ENCODE measurements around the gene ENDOU.
A peak's percentile ranks its signal among the peaks of the same experiment; 100 is the strongest.

The ENDOU gene

DNA sequence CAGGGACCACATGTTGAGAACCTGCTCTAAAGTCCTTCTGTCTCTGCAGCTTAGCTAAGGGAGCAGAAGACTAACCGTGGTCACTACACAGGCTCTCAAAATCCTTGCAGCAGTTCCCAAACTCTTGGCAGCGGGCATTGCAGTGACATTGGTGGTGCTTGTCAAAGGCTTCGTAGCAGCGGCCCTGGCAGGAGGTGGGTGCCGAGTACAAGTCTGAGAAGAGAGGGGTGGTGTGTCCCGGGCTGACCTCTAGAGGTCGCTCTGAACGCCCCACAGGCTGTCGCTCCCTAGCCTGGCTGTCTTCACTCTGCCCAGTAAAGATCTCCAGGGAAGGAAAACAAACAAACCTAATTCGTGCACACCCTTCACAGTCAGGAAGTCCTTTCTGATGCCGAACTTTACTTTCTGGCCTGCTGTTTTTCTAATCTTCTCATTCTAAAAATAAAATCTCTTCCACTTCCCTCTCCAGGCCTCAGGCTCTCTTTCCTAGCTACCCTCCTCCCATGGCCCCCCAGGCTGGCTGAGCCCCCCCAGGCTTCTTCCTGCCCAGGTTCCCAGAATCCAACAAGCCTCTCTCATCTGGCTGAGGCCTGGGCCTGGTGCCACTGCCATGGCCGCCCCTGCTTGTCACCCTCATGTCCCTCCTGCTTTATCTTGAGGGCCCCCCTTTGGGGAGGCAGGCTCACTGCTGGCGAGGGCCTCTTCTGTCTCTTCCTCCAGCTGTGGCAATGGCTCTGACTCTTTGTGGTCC lies 7.7 kb downstream of the ENDOU start:
- peak; percentile 69 to 80 (median 72) for DNase-seq

- DNase-seq: no peak
Observed at GRCh38 chr12:47717046-47717442, 8.2 kb downstream of the ENDOU start.

DNA sequence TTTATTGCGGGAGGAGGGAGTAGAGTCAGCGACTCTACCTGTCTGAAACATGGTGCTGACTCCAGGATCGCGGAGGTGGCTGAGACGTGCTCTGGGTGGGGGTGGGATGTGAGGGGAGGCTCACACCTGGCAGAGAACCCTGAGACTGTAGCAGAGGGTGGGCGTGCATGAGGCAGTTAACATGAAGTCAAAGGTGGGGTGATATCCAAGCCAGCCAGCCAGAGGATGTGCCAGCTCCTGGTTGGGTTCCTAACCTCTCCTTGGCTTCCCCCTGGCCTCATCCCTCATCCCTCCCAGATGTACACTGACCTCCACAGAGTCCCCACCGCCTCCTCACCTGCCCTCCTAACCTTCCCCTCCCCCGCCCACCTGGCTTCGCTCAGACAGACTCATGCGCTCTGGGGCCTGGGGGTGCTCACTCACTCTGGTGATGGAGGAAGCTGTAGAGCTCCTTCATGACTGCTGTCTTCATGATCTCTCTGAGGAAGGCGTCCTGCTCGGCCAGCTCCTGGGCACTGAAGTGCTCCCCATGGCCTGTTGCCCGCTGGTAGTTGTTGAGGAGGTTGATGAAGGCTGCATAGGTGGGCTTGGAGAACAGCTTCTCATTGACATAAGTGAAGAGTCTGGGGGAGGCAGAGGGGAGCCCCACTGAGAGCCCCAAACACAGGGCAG lies 9.3 kb downstream of the ENDOU start:
- DNase-seq: no peak

DNA sequence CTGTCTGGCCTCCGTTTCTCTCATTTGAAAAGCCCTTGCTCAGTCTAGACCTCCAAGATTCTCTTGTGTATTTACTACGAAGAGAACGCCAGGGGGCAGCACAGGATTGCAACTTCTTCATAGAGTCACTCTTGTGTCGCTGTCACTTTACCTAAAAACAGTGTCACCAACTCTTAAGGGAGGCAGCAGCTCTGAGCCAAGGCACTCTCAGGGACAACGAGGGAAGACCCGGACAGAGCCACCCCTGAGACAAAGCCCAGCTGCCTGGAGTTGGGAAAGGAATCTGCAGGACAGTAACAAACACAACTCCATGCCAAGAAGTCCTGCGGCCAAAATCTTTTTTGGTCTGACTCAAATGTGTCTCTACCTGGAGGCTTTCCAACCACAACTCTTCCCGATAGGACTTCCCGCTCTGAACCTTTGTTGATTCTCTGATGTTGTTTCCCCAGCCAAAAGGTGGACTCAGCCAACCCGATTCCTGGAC lies 9.9 kb downstream of the ENDOU start:
- DNase-seq: peak; percentile 90 to 93 (median 92)

GRCh38 chr12:47714826-47715386 lies 10.4 kb downstream of the ENDOU start:
- peak; percentile 82 to 92 (median 90) for DNase-seq

DNA sequence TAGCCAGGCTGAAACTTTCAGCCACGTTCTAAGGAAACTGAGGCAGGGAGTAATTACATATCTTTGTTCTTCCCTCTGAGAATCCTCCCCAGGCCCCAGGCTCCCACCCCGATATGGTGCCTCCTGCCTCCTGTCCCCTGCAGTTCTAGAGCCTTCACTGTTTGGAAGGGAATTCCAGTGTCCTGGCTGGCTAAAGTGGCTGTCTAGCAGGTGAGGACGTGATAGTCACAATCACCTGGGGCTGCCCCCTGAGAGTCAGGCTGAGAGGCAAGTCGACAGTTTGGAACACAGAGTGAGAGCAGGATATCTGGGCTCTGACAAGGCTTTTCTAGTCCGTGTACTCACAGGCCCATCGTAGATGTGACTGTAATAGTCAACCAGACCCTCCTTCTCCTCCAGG lies 13.1 kb downstream of the ENDOU start:
- no peak for DNase-seq

DNA sequence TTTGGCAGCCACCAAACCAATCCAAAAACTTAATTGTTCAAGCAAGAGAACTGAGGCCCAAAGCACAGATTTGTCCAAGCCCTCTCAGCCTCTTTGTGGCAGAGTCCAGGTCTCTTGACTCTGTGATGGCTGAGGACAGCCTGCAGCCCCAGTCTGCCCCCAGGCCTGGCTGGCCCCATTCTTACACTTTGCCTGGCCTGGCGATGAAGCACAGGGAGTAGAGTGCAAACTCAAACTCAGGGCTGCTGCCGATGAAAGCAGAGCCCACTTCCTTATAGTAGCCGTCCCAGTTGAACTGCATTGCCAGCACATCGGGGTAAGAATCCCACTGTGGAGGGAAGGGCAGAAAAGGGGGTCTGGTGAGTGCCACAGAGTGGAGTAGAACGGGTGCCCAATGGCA lies 13.8 kb downstream of the ENDOU start:
- no peak for DNase-seq

DNA sequence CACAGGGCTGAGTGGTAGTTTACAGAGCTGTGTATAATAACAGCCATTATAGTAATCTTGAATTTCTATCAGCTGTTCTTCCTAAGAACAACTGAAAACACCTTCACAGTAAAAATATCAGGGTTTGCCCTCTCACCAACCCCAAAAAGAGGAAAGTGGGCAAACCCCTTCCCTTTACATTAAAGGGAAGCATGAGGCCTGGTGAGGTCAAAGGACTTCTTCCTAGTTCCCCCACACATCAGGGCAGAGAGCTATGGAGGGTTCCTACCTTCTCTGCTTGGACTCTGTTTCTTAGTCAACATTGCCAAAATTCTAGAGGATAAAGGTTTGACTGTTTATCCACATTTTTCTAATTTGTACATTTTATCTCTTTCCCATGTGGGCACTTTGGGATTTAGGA lies 15.0 kb downstream of the ENDOU start:
- peak; percentile 67 to 75 (median 70) for DNase-seq

- DNase-seq: no peak
Observed at GRCh38 chr12:47709671-47710070, 15.6 kb downstream of the ENDOU start.

- DNase-seq: no peak
Observed at GRCh38 chr12:47709237-47709636, 16.1 kb downstream of the ENDOU start.

GRCh38 chr12:47707905-47708543 lies 17.3 kb downstream of the ENDOU start:
- no peak for DNase-seq

DNA sequence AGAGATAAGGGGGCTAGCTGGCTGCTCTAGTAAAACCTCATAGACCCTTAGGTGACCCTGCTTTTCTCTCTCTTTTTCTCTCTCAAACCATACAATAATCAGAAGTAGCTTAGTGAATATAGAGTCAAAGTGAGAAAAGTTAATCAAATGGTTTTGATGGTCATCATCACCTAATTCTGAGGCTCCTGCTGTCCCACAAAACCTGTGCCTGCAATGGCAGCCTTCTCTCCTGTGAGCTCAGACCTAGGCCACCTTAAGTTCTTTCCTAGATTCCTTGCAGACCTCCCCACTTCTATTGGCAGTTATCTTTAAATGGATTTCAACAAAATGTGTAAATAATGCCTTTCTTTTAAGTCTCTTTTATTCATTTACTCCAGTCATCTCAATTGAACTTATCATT lies 17.9 kb downstream of the ENDOU start:
- DNase-seq: no peak

DNA sequence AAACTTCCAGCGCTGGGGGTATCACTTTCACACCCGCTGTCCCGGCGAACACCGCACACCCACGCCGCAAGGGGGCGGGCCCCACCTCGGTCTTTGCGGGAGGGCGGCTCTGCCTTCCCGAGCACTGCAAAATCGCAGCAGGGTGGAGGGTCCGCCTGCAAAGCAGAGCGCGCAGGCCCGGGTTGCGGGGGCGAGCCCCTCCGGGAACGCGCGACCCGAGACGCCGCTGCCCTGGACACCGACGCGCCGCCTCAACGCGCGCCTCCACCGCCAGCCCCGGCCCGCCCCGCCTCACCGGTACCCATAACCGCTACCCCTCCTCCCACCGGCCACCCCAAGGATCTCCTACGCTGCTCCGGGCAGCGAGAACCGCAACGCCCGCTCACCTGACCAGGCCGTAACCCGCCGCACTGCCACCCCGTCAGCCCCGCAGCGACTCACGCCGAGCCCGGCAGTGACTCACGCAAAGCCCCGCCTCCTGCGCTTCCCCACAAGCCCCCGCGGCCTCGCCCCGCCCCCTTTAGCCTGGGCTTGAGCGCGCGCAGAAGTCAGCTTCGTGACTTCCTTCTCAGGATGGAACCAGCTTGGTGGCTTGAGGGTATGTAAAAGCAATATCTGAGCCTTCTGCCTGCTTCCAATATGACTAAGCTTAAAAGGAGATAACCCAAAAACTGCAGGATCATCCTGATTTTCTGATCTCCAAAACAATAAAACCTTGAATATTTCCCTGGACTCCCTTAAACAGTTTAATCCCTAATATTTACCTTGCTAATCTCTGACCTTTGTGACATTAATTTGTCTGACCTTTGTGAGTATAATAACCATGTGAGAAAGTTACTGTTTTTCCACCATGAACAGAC lies 19.5 kb downstream of the ENDOU start, which contains the start of gene RPAP3:
TSS of gene RPAP3 (minus strand) at position 465 of the 860 bp plus-strand sequence. CDS start 3,190 bp downstream, outside the sequence.
- DNase-seq: peak; percentile 96 to 100 (median 99)

- DNase-seq: no peak
Observed at GRCh38 chr12:47705229-47705565, 20.1 kb downstream of the ENDOU start.

DNA sequence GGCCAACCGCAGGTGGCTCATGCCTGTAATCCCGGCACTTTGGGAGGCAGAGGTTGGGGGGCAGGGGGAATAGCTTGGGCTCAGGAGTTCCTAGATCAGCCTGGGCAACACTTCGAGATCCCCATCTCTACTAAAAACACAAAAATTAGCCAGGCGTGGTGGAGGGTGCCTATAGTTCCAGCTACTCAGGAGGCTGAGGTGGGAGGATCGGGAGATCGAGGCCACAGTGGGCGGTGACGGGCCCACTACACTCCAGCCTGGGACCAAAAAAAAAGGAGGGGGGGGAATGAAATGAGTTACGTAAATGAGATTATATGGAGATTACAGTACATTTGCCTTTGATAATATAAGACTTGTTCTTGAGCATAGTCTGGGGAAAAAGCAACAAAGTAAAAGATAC lies 20.6 kb downstream of the ENDOU start:
- no peak for DNase-seq

DNA sequence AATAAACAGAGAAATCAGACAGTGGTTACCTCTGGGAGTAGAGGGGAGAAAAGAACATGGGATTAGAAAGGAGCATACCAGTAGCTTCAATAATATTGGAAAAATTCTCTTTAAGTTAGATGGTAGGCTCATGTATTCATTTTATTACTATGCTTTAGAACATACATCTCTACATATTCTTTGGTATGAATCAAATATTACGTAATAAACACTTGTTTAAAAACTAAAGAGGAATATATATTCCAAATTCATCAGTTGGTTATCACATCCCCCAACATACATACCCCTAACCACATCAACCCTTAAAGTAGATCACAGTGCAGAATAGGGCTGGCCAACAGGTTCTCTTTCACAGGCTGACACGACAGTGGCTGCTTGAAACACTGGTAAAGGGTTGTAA lies 25.0 kb downstream of the ENDOU start:
- no peak for DNase-seq

- no peak for DNase-seq
Observed at GRCh38 chr12:47698631-47699030, 26.7 kb downstream of the ENDOU start.

GRCh38 chr12:47698055-47698454 lies 27.2 kb downstream of the ENDOU start:
- DNase-seq: peak in 2 of 3 donors; percentile 48 to 53

DNA sequence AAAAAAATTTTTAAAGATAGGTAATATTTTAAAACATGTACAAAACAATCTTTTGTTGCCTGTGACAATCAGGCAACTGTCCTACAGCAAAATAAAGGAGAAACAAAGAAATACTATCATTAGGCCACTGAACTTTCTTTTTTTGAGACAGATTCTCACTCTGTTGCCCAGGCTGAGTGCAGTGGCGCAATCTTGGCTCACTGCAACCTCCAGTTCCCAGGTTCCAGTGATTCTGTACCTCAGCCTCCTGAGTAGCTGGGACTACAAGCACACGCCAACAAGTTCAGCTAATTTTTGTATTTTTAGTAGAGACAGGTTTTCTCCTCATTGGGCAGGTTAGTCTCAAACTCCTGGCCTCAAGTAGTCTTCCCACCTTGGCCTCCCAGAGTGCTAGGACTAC lies 36.1 kb downstream of the ENDOU start:
- no peak for DNase-seq

GRCh38 chr12:47687636-47688035 lies 37.7 kb downstream of the ENDOU start:
- no peak for DNase-seq

DNA sequence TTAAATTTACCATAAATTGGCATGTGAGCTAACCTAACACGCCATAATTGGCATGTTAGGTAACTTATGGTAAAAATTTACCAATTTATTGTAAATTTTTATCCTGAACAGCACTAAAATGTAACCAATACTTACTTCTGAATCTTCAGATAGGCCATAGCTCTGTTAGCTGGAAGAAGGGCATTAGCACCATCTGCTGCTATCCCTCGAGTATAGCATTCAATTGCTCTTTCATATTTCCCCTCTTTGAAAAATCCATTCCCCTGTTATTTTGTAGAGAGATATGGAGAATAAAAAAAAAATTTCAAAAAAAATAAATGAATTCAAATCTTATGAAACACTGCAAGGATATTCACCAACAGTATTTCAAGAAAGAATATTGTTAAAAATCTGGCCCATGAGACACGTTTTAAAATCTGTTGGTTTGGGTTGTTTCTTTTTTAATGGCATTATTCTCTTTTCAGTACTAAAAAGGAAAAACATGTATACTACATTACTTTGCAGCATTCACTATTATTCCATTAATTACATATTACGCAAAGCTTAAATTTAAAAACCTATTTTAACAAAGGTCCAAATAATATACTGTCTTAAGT lies 38.5 kb downstream of the ENDOU start:
- peak; percentile 44 to 62 (median 58) for DNase-seq

- no peak for DNase-seq
Observed at GRCh38 chr12:47679785-47680184, 45.5 kb downstream of the ENDOU start.

Data from suppressor macrophage treated with lipopolysaccharide for 1 hour (primary cell).